Neural cell (in vitro differentiated cells): ENCODE data around the gene CARS2. TPM values are rescaled to one million over a fixed set of nuclear protein-coding genes. Genes with fewer than 3 reads are reported as not detected.

Experiments used
- H2AFZ ChIP-seq: fragments of 200-600, 300-800 bp; sonication (generic), shearing (Covaris generic); 2 replicates; pipeline ENCODE4 v1.6.0; 2014; ENCODE audit warnings: low read depth, mild to moderate bottlenecking, antibody characterized with exemption, low read length, moderate library complexity
- H3F3A ChIP-seq: fragments of 200-600 bp; shearing (Covaris generic); 2 replicates; pipeline ENCODE4 v1.6.1; 2016; ENCODE audit warnings: mild to moderate bottlenecking, moderate library complexity, mixed read lengths, antibody characterized with exemption, low read length; ENCODE audit not compliant: insufficient read depth, poor library complexity, severe bottlenecking
- H3K27ac ChIP-seq: fragments of 200-600, 300-800 bp; sonication (generic), shearing (Covaris generic); 2 replicates; pipeline ENCODE4 v1.5.1; 2014; ENCODE audit warnings: mild to moderate bottlenecking, low read length, moderate library complexity
- H3K27me3 ChIP-seq: fragments of 300-800, 200-600 bp; sonication (generic), shearing (Covaris generic); 2 replicates; pipeline ENCODE4 v1.6.0; 2014; ENCODE audit warnings: mild to moderate bottlenecking, low read depth, low read length, moderate library complexity; ENCODE audit not compliant: insufficient read depth
- H3K36me3 ChIP-seq: fragments of 300-800, 200-600 bp; sonication (generic), shearing (Covaris generic); 2 replicates; pipeline ENCODE4 v1.5.1; 2014; ENCODE audit warnings: mild to moderate bottlenecking, antibody characterized with exemption, low read length, moderate library complexity; ENCODE audit not compliant: insufficient read depth
- H3K4me2 ChIP-seq: fragments of 300-800, 200-600 bp; sonication (generic), shearing (Covaris generic); 2 replicates; pipeline ENCODE4 v1.6.0; 2014; ENCODE audit warnings: mild to moderate bottlenecking, low read length
- H3K4me3 ChIP-seq: fragments of 300-800, 200-600 bp; sonication (generic), shearing (Covaris generic); 2 replicates; pipeline ENCODE4 v1.5.1; 2014; ENCODE audit warnings: mild to moderate bottlenecking, low read length, moderate library complexity
- H3K79me2 ChIP-seq: fragments of 200-600 bp; shearing (Covaris generic); replicated peaks from 2 replicates; pipeline ENCODE4 v1.6.0; 2014; ENCODE audit warnings: mild to moderate bottlenecking, low read length, moderate library complexity; ENCODE audit not compliant: insufficient read depth
- H3K9ac ChIP-seq: fragments of 300-800, 200-600 bp; sonication (generic), shearing (Covaris generic); 2 replicates; pipeline ENCODE4 v1.6.1; 2016; ENCODE audit warnings: mild to moderate bottlenecking, low read length, mixed read lengths
- H3K9me2 ChIP-seq: fragments of 200-600 bp; shearing (Covaris generic); 2 replicates; pipeline ENCODE4 v1.6.1; 2016; ENCODE audit warnings: mild to moderate bottlenecking, low read length, mixed read lengths; ENCODE audit not compliant: insufficient read depth
- H3K9me3 ChIP-seq: fragments of 200-600, 300-800 bp; sonication (generic), shearing (Covaris generic); 2 replicates; pipeline ENCODE4 v1.6.1; 2016; ENCODE audit warnings: mild to moderate bottlenecking, mixed run types, low read length, moderate library complexity, mixed read lengths
- H4K20me1 ChIP-seq: fragments of 200-600 bp; shearing (Covaris generic); 2 replicates; pipeline ENCODE4 v1.6.1; 2016; ENCODE audit warnings: mild to moderate bottlenecking, mixed run types; ENCODE audit not compliant: insufficient read depth
- CTCF ChIP-seq: fragments of 450-650 bp; IDR thresholded peaks from 2 replicates; pipeline ENCODE4 v1.5.1; 2014; ENCODE audit warnings: antibody characterized with exemption, mild to moderate bottlenecking, moderate library complexity; ENCODE audit not compliant: poor library complexity, severe bottlenecking
- EP300 ChIP-seq: fragments of 450-650 bp; conservative IDR thresholded peaks from 2 replicates; pipeline ENCODE4 v1.6.1; 2014; ENCODE audit warnings: antibody characterized with exemption, mild to moderate bottlenecking, moderate library complexity; ENCODE audit not compliant: poor library complexity, severe bottlenecking
- EZH2 ChIP-seq: fragments of 200-600, 300-800 bp; shearing (Covaris generic), sonication (generic); IDR thresholded peaks from 2 replicates; pipeline ENCODE4 v1.6.1; 2014; ENCODE audit warnings: antibody characterized with exemption, low read length, borderline replicate concordance, mild to moderate bottlenecking; ENCODE audit not compliant: insufficient read depth, poor library complexity, severe bottlenecking
- MXI1 ChIP-seq: fragments of 450-650 bp; conservative IDR thresholded peaks from 2 replicates; pipeline ENCODE4 v1.6.1; 2014; ENCODE audit warnings: antibody characterized with exemption, mild to moderate bottlenecking; ENCODE audit not compliant: poor library complexity, severe bottlenecking
- POLR2AphosphoS5 ChIP-seq: IDR thresholded peaks from 2 replicates; pipeline ENCODE4 v1.6.1; 2012
- RAD21 ChIP-seq: fragments of 450-650 bp; conservative IDR thresholded peaks from 2 replicates; pipeline ENCODE4 v1.6.1; 2014; ENCODE audit warnings: antibody characterized with exemption, mild to moderate bottlenecking, moderate library complexity
- REST ChIP-seq: IDR thresholded peaks from 2 replicates; pipeline ENCODE4 v1.6.1; 2012; ENCODE audit warnings: borderline replicate concordance
- SMC3 ChIP-seq: fragments of 450-650 bp; conservative IDR thresholded peaks from 2 replicates; pipeline ENCODE4 v1.6.1; 2014; ENCODE audit warnings: antibody characterized with exemption, mild to moderate bottlenecking, moderate library complexity; ENCODE audit not compliant: poor library complexity
- TAF1 ChIP-seq: IDR thresholded peaks from 2 replicates; pipeline ENCODE4 v1.6.1; 2012; ENCODE audit warnings: low read depth
- polyA plus RNA-seq: library from polyadenylated mRNA; depleted of rRNA; stranded (reverse); fragments of >200 nt; gene quantifications from 2 replicates; pipeline ENCODE4 v1.2.3, GENCODE V29; 2014

Gene CARS2
- polyA plus RNA-seq, 1 donor from 2014 or later, result 92.2 TPM

GRCh38 chr13:110734561-110734960 lies 28.6 kb upstream of the CARS2 start:
- Histone ChIP-seq H4K20me1 (no peaks in the 10 kb centered on the region), H3K9me3 (no peaks in the 10 kb centered on the region), H3K9ac (no peak overlapping the region), H3K36me3 (no peaks in the 10 kb centered on the region), H3K9me2 (no peaks in the 10 kb centered on the region), H2AFZ (no peak overlapping the region), H3F3A (no peaks in the 10 kb centered on the region), H3K4me3 (no peak overlapping the region), H3K27me3 (no peaks in the 10 kb centered on the region), H3K27ac (no peak overlapping the region), H3K79me2 (no peaks in the 10 kb centered on the region), H3K4me2 (no peak overlapping the region)
- TF ChIP-seq CTCF (no peak), EZH2 (no peak), SMC3 (no peak), MXI1 (no peak)

GRCh38 chr13:110731072-110731471 lies 25.2 kb upstream of the CARS2 start:
- Histone ChIP-seq H3K36me3 (no peaks in the 10 kb centered on the region), H3K27me3 (no peaks in the 10 kb centered on the region), H3K9me3 (no peaks in the 10 kb centered on the region), H4K20me1 (no peaks in the 10 kb centered on the region), H2AFZ (no peak overlapping the region), H3K4me3 (no peak overlapping the region), H3K9me2 (no peaks in the 10 kb centered on the region), H3K9ac (no peak overlapping the region), H3K79me2 (no peaks in the 10 kb centered on the region), H3K27ac (no peak overlapping the region), H3K4me2 (no peak overlapping the region), H3F3A (no peaks in the 10 kb centered on the region)
- TF ChIP-seq EZH2, result no peak
- no peak for TF ChIP-seq TAF1
- TF ChIP-seq POLR2AphosphoS5, result no peak
- TF ChIP-seq SMC3, result no peak
- TF ChIP-seq EP300, result no peak
- no peak for TF ChIP-seq CTCF
- TF ChIP-seq RAD21, result no peak
- TF ChIP-seq MXI1, result no peak
- TF ChIP-seq REST, result no peak
